CD4-positive, alpha-beta T cell treated with Interleukin-1 beta for 1 hour (primary cell): ENCODE results near the gene SSU72.
"Not testable (repeated sequence)": the region's sequence is repeated elsewhere in the genome, so short reads cannot be mapped to it uniquely, and the experiment has no call there.

ENCODE experiments used
- DNase-seq, 2 donors: peaks; one replicate each; pipeline ENCODE4 v3.0.0-alpha.2; 2020 to 2022

The SSU72 gene

GRCh38 chr1:1609822-1610485 lies 35.3 kb upstream of the SSU72 start:
- no peak for DNase-seq

GRCh38 chr1:1606232-1606631 lies 31.6 kb upstream of the SSU72 start:
- no peak for DNase-seq

GRCh38 chr1:1605724-1606123 lies 31.1 kb upstream of the SSU72 start:
- no peak for DNase-seq

- no peak for DNase-seq
Observed at GRCh38 chr1:1605034-1605591, 30.4 kb upstream of the SSU72 start.

GRCh38 chr1:1604374-1605033 lies 29.8 kb upstream of the SSU72 start:
- no peak for DNase-seq

GRCh38 chr1:1603671-1604373 lies 29.2 kb upstream of the SSU72 start:
- DNase-seq = no peak

GRCh38 chr1:1602968-1603506 lies 28.4 kb upstream of the SSU72 start:
- DNase-seq = no peak

- no peak for DNase-seq
Observed at GRCh38 chr1:1602304-1602967, 27.8 kb upstream of the SSU72 start.

- no peak for DNase-seq
Observed at GRCh38 chr1:1601564-1602303, 27.1 kb upstream of the SSU72 start.

GRCh38 chr1:1600861-1601563 lies 26.3 kb upstream of the SSU72 start:
- DNase-seq = no peak

GRCh38 chr1:1599935-1600860 lies 25.5 kb upstream of the SSU72 start, which contains the start of gene FNDC10:
Gene FNDC10 (minus strand): TSS chr1:1600135. CDS start chr1:1600015, 120 bp downstream.
- DNase-seq = no peak

- DNase-seq = peak; percentile 32 to 44
Observed at GRCh38 chr1:1599030-1599934, 24.6 kb upstream of the SSU72 start.

GRCh38 chr1:1598720-1599029 lies 24.0 kb upstream of the SSU72 start:
- DNase-seq = no peak

- DNase-seq = no peak
Observed at GRCh38 chr1:1598051-1598719, 23.5 kb upstream of the SSU72 start.

- peak; percentile 10 to 22 for DNase-seq
Observed at GRCh38 chr1:1597275-1597930, 22.7 kb upstream of the SSU72 start.

GRCh38 chr1:1596493-1597274 lies 22.0 kb upstream of the SSU72 start:
- no peak for DNase-seq

- not testable (repeated sequence) for DNase-seq
Observed at GRCh38 chr1:1595341-1595740, 20.7 kb upstream of the SSU72 start.
